ENCODE results near the gene FAM120B. TPM values are rescaled to one million over a fixed set of nuclear protein-coding genes. Genes with fewer than 3 reads are reported as not detected.

Gene FAM120B
- total RNA-seq, 1 donor from 2014 or later: 9.9 TPM

DNA sequence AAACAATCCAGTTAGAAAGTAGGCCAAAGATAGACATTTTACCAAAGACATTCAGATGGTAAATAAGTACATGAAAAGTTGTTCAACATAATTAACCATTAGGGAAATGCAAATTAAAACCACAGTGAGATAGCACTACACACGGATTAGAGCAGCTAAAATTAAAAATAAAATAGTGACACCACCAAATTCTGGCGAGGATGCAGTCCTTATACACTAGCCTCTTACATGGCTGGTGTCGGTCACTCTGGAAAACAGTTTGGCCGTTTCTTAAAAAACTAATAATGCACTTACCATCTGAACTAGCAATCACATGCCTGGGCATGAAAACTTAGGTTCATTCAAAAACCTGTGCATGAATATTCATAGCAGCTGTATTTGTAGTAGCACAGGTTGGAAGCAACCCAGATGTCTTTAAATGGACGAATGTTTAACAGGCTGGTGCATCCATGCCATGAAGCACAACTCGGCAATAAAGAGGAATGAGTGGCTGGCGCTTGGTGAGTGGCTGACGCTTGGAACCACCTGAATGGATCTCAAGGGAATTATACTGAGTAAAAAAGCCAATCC, 77.0 kb downstream of the FAM120B start:
- no peaks in the 10 kb centered on the region for H3K27me3 ChIP-seq
- no peak for DNase-seq (ENCODE audit: low spot score in 2 of 2)
- H3K4me3 ChIP-seq: no peak overlapping the region
- TF ChIP-seq, protein P1, sequence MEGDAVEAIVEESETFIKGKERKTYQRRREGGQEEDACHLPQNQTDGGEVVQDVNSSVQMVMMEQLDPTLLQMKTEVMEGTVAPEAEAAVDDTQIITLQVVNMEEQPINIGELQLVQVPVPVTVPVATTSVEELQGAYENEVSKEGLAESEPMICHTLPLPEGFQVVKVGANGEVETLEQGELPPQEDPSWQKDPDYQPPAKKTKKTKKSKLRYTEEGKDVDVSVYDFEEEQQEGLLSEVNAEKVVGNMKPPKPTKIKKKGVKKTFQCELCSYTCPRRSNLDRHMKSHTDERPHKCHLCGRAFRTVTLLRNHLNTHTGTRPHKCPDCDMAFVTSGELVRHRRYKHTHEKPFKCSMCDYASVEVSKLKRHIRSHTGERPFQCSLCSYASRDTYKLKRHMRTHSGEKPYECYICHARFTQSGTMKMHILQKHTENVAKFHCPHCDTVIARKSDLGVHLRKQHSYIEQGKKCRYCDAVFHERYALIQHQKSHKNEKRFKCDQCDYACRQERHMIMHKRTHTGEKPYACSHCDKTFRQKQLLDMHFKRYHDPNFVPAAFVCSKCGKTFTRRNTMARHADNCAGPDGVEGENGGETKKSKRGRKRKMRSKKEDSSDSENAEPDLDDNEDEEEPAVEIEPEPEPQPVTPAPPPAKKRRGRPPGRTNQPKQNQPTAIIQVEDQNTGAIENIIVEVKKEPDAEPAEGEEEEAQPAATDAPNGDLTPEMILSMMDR (IDR thresholded peaks at IDR 0.05): no peak
- no peak overlapping the region for H3K27ac ChIP-seq
- H3K36me3 ChIP-seq: peaks cover 3 to 8% of the 10 kb centered on the region in 2 donors
- intact Hi-C loops (cut with DNase I): no loop called here
- H3K4me1 ChIP-seq: no peaks in the 10 kb centered on the region
- no peaks in the 10 kb centered on the region for H3K9me3 ChIP-seq

DNA sequence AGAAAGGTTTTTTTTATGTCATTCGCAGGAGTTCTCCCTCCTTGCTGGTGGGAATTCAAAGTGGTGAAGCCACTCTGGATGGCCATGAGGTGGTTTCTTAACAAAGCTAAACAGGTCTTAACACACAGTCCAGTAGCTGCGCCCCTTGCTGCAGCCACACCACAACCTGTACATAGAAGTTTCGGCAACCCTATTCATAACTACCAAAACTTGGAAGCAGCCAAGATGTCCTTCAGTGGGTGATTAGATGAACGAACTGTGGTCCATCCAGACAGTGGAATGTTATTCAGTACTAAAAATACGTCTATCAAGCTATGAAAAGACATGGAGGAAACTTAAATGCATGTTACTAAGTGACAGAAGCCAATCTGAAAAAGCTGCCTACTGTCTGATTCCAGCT, 78.9 kb downstream of the FAM120B start:
- Histone ChIP-seq H3K4me3 (no peak overlapping the region), H3K36me3 (peaks cover 19% of the 10 kb centered on the region in 2 donors), H3K27ac (no peak overlapping the region), H3K9me3 (no peaks in the 10 kb centered on the region), H3K4me1 (no peaks in the 10 kb centered on the region), H3K27me3 (no peaks in the 10 kb centered on the region)
- TF ChIP-seq, protein P1 (IDR thresholded peaks at IDR 0.05): no peak
- intact Hi-C loops (cut with DNase I): no loop called here
- DNase-seq (ENCODE audit: low spot score in 2 of 2): no peak

DNA sequence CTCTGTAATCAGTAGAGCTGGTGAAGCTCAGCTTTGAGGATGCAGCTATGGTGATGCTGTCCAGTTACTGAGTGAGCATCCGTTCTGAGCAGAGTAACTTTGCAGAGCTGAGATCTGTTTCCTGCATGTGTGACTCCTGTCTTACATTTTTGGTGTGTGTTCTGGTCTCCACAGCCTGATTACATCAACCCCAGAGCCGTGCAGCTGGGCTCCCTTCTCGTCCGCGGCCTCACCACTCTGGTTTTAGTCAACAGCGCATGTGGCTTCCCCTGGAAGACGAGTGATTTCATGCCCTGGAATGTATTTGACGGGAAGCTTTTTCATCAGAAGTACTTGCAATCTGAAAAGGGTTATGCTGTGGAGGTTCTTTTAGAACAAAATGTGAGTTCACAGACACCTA, 81.6 kb downstream of the FAM120B start:
- Histone ChIP-seq H3K4me3 (no peak overlapping the region), H3K27me3 (no peaks in the 10 kb centered on the region), H3K9me3 (no peaks in the 10 kb centered on the region), H3K27ac (no peak overlapping the region), H3K36me3 (peaks cover 36 to 45% of the 10 kb centered on the region in 2 donors), H3K4me1 (no peaks in the 10 kb centered on the region)
- TF ChIP-seq, protein P1 (IDR thresholded peaks at IDR 0.05): no peak
- intact Hi-C loops (cut with DNase I): no loop called here
- no peak for DNase-seq (ENCODE audit: low spot score in 2 of 2)

DNA sequence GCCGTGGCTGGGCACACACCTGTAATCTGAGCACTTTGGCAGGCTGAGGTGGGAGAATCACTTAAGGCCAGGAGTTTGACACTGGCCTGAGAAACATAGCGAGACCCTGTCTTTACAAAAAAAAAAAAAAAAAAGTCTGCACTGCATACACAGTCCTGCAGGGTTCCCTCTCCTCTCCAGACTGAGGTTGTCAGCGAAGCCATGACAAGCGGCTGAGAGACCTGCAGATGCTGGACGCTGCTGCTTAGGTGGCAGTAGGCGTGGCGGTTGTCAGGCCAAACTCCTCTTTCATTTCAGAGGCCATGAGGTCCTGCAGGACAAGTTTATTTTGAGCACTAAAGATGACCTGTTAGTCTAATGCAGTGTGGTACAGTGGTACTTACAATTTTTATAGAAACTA, 86.5 kb downstream of the FAM120B start:
- H3K27me3 ChIP-seq: no peaks in the 10 kb centered on the region
- DNase-seq (ENCODE audit: low spot score in 2 of 2): no peak
- H3K9me3 ChIP-seq: no peaks in the 10 kb centered on the region
- H3K36me3 ChIP-seq: peaks cover 78 to 92% of the 10 kb centered on the region in 2 donors
- TF ChIP-seq, protein P1 (IDR thresholded peaks at IDR 0.05): no peak
- intact Hi-C loops (cut with DNase I): no loop called here
- H3K4me3 ChIP-seq: no peak overlapping the region
- H3K4me1 ChIP-seq: no peaks in the 10 kb centered on the region
- no peak overlapping the region for H3K27ac ChIP-seq

DNA sequence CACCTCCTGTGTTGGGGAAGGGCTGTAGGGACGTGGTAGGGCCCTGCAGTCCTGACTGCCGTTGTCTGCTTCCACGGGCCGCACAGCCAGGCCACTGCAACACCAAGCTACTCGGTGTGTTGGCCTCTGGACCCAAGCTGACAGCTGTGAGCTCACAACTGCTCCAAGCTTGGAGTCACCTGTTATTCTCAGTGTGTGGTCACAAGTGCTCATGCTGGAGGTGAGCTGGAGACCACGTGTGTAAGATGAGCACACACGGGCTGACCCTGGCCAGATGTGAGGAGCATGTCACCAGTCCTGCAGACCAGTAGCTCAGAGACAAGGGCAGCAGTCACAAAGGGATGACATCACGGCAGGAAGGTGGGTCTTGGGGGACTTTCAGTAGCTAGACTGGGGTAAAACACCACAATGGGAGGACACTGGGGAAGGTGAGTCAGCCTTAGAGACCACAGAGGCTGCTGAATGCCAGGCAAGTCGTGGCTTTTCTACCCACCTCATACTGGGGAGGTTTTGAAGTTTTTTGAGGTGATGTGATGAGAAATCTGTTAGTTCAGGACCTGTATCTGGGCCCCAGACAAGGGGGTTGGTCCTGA, 87.3 kb downstream of the FAM120B start:
- DNase-seq (ENCODE audit: low spot score in 2 of 2): no peak
- Histone ChIP-seq H3K4me1 (no peaks in the 10 kb centered on the region), H3K27me3 (no peaks in the 10 kb centered on the region), H3K9me3 (no peaks in the 10 kb centered on the region), H3K36me3 (peaks cover 70 to 90% of the 10 kb centered on the region in 2 donors), H3K4me3 (no peak overlapping the region), H3K27ac (no peak overlapping the region)
- TF ChIP-seq, protein P1 (IDR thresholded peaks at IDR 0.05): no peak
- intact Hi-C loops (cut with DNase I): no loop called here

Data from ascending aorta (tissue), 2 donors.